Measurements from ENCODE around the gene APOBEC2.

APOBEC2 gene

GRCh38 chr6:41040101-41040939, 12.7 kb upstream of the APOBEC2 start:
- Histone ChIP-seq H2BK120ac (ENCODE audit: low read depth, low read length) (no peak overlapping the region), H3K36me3 (ENCODE audit: control insufficient read depth in 1 of 2, insufficient read depth in 2 of 2, low read depth in 1 of 2, low read length in 2 of 2) (no peaks in the 10 kb centered on the region), H3K4ac (ENCODE audit: low read depth in 1 of 2, low read length in 2 of 2) (no peak overlapping the region), H2AFZ (ENCODE audit: low read depth, low read length) (no peak overlapping the region), H3K4me1 (ENCODE audit: control insufficient read depth, insufficient read depth, low read depth, low read length) (peaks cover 35% of the 10 kb centered on the region), H4K8ac (ENCODE audit: low read length) (no peak overlapping the region), H3K27me3 (ENCODE audit: control insufficient read depth in 1 of 2, insufficient read depth in 1 of 2, low read length in 2 of 2) (peaks cover 0 to 12% of the 10 kb centered on the region in 2 experiments), H2AK5ac (ENCODE audit: low read length, severe bottlenecking) (peak overlapping the region; percentile 95), H2BK15ac (ENCODE audit: low read depth, poor library complexity, severe bottlenecking) (no peak overlapping the region), H3K14ac (ENCODE audit: low read length in 2 of 2) (no peak overlapping the region), H3K79me1 (replicated peaks; ENCODE audit: low read length, poor library complexity, severe bottlenecking) (no peaks in the 10 kb centered on the region), H3K4me3 (ENCODE audit: insufficient read depth in 1 of 2, low read depth in 1 of 2, low read length in 2 of 2) (no peak overlapping the region), H3K4me2 (ENCODE audit: low read length, poor library complexity, severe bottlenecking) (peak overlapping the region; percentile 23), H3K9me3 (ENCODE audit: control insufficient read depth, low read length) (no peaks in the 10 kb centered on the region), H2BK5ac (ENCODE audit: low read depth, low read length, poor library complexity, severe bottlenecking) (peak overlapping the region; percentile 51), H4K91ac (ENCODE audit: low read length) (no peak overlapping the region), H3K9ac (ENCODE audit: low read length) (no peak overlapping the region), H3K18ac (ENCODE audit: low read depth in 1 of 2, low read length in 2 of 2) (no peak overlapping the region), H2BK12ac (ENCODE audit: low read length in 2 of 2) (no peak overlapping the region), H3K27ac (ENCODE audit: low read length, poor library complexity, severe bottlenecking) (peak overlapping the region; percentile 93), H3K23ac (ENCODE audit: low read length in 2 of 2) (no peak overlapping the region)
- 69% methylated on average over 5 of the region's 6 CpGs for WGBS
- peak; percentile 27 for DNase-seq

GRCh38 chr6:41040940-41041536, 12.0 kb upstream of the APOBEC2 start:
- Histone ChIP-seq H4K91ac (ENCODE audit: low read length) (no peak overlapping the region), H3K23ac (ENCODE audit: low read length in 2 of 2) (no peak overlapping the region), H3K4ac (ENCODE audit: low read depth in 1 of 2, low read length in 2 of 2) (no peak overlapping the region), H2BK5ac (ENCODE audit: low read depth, low read length, poor library complexity, severe bottlenecking) (peak overlapping the region; percentile 21), H3K14ac (ENCODE audit: low read length in 2 of 2) (no peak overlapping the region), H3K4me3 (ENCODE audit: insufficient read depth in 1 of 2, low read depth in 1 of 2, low read length in 2 of 2) (no peak overlapping the region), H2AFZ (ENCODE audit: low read depth, low read length) (no peak overlapping the region), H2BK15ac (ENCODE audit: low read depth, poor library complexity, severe bottlenecking) (no peak overlapping the region), H3K27me3 (ENCODE audit: control insufficient read depth in 1 of 2, insufficient read depth in 1 of 2, low read length in 2 of 2) (peaks cover 0 to 12% of the 10 kb centered on the region in 2 experiments), H2AK5ac (ENCODE audit: low read length, severe bottlenecking) (peak overlapping the region; percentile 90), H3K27ac (ENCODE audit: low read length, poor library complexity, severe bottlenecking) (peak overlapping the region; percentile 93), H3K18ac (ENCODE audit: low read depth in 1 of 2, low read length in 2 of 2) (no peak overlapping the region), H4K8ac (ENCODE audit: low read length) (no peak overlapping the region), H3K4me1 (ENCODE audit: control insufficient read depth, insufficient read depth, low read depth, low read length) (peaks cover 37% of the 10 kb centered on the region), H2BK120ac (ENCODE audit: low read depth, low read length) (no peak overlapping the region), H3K9ac (ENCODE audit: low read length) (no peak overlapping the region), H3K36me3 (ENCODE audit: control insufficient read depth in 1 of 2, insufficient read depth in 2 of 2, low read depth in 1 of 2, low read length in 2 of 2) (no peaks in the 10 kb centered on the region), H3K4me2 (ENCODE audit: low read length, poor library complexity, severe bottlenecking) (no peak overlapping the region), H2BK12ac (ENCODE audit: low read length in 2 of 2) (no peak overlapping the region), H3K79me1 (replicated peaks; ENCODE audit: low read length, poor library complexity, severe bottlenecking) (no peaks in the 10 kb centered on the region), H3K9me3 (ENCODE audit: control insufficient read depth, low read length) (no peaks in the 10 kb centered on the region)
- 100% methylated on average over 1 of the region's 1 CpG for WGBS
- DNase-seq, result no peak

DNA sequence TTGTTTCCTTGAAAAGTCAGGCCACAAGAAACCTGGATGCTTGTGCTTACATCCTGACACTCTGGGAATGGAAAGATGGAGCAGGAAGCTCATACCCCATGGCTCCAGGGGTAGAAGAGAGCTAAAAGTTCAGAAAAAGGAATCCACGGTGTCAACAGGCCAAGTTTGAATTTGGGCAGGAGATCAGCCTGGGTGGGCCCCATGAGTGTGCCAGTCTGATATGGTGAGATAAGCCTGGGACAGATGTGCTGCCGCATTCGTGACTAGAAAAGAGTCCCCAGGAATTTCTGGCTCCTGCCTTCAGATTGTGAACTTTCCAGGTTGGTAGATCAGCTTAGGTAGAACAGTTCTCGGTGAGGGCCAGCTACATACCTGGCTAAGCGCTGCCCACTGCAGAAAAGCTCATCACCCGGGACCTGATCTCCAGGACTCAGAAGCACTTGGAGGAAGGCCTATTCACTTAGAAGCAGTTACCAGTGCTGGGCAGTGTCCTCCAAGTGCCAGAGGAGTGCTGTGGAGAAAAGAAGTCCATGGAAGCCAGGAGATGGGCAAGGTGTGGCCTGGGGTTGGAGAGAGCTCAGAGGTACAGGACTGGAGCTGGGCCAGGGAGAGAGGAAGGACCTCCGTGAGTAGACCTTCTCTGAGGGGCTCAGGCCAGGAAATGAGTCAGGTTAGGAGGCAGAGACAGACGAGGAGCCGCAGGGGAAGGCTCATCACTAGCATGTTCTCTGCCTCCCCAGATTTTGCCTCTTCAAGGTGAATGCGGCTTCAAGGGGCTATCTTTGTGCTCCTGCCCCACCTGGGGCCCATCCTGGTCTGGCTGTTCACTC, 10.6 kb upstream of the APOBEC2 start, which contains the start of gene TSPO2:
TSS of gene TSPO2 (plus strand) at position 242 of the 830 bp plus-strand sequence. CDS start at position 761, 519 bp downstream.
- Histone ChIP-seq H2BK12ac (ENCODE audit: low read length in 2 of 2) (no peak within 1 kb of the TSS), H3K4me2 (ENCODE audit: low read length, poor library complexity, severe bottlenecking) (no peak within 1 kb of the TSS), H3K23ac (ENCODE audit: low read length in 2 of 2) (no peak within 1 kb of the TSS), H3K4me1 (ENCODE audit: control insufficient read depth, insufficient read depth, low read depth, low read length) (peaks cover 30% of the 10 kb centered on the region), H3K9ac (ENCODE audit: low read length) (no peak within 1 kb of the TSS), H3K27me3 (ENCODE audit: control insufficient read depth in 1 of 2, insufficient read depth in 1 of 2, low read length in 2 of 2) (peaks cover 0 to 16% of the 10 kb centered on the region in 2 experiments), H3K36me3 (ENCODE audit: control insufficient read depth in 1 of 2, insufficient read depth in 2 of 2, low read depth in 1 of 2, low read length in 2 of 2) (no peaks in the 10 kb centered on the region), H2BK5ac (ENCODE audit: low read depth, low read length, poor library complexity, severe bottlenecking) (no peak within 1 kb of the TSS), H4K8ac (ENCODE audit: low read length) (peak within 1 kb of the TSS; percentile 31), H4K91ac (ENCODE audit: low read length) (no peak within 1 kb of the TSS), H2AK5ac (ENCODE audit: low read length, severe bottlenecking) (peak within 1 kb of the TSS; percentile 68), H3K18ac (ENCODE audit: low read depth in 1 of 2, low read length in 2 of 2) (no peak within 1 kb of the TSS), H2BK15ac (ENCODE audit: low read depth, poor library complexity, severe bottlenecking) (no peak within 1 kb of the TSS), H3K4me3 (ENCODE audit: insufficient read depth in 1 of 2, low read depth in 1 of 2, low read length in 2 of 2) (no peak within 1 kb of the TSS), H3K14ac (ENCODE audit: low read length in 2 of 2) (no peak within 1 kb of the TSS), H3K4ac (ENCODE audit: low read depth in 1 of 2, low read length in 2 of 2) (no peak within 1 kb of the TSS), H2BK120ac (ENCODE audit: low read depth, low read length) (no peak within 1 kb of the TSS), H3K79me1 (replicated peaks; ENCODE audit: low read length, poor library complexity, severe bottlenecking) (no peaks in the 10 kb centered on the region), H2AFZ (ENCODE audit: low read depth, low read length) (no peak within 1 kb of the TSS), H3K9me3 (ENCODE audit: control insufficient read depth, low read length) (no peaks in the 10 kb centered on the region), H3K27ac (ENCODE audit: low read length, poor library complexity, severe bottlenecking) (no peak within 1 kb of the TSS)
- WGBS, result 77% methylated on average over 10 of the region's 10 CpGs
- no peak for DNase-seq
